GM19452 (cell line): ENCODE results near the gene IL23R.
"Not testable (repeated sequence)": the region's sequence is repeated elsewhere in the genome, so short reads cannot be mapped to it uniquely, and the experiment has no call there.

ENCODE experiments used
- ATAC-seq: cut with Tn5 transposase; IDR thresholded peaks from one replicate; pipeline ENCODE4 v1.9.1; 2021; ENCODE audit not compliant: unreplicated experiment

The IL23R gene

DNA sequence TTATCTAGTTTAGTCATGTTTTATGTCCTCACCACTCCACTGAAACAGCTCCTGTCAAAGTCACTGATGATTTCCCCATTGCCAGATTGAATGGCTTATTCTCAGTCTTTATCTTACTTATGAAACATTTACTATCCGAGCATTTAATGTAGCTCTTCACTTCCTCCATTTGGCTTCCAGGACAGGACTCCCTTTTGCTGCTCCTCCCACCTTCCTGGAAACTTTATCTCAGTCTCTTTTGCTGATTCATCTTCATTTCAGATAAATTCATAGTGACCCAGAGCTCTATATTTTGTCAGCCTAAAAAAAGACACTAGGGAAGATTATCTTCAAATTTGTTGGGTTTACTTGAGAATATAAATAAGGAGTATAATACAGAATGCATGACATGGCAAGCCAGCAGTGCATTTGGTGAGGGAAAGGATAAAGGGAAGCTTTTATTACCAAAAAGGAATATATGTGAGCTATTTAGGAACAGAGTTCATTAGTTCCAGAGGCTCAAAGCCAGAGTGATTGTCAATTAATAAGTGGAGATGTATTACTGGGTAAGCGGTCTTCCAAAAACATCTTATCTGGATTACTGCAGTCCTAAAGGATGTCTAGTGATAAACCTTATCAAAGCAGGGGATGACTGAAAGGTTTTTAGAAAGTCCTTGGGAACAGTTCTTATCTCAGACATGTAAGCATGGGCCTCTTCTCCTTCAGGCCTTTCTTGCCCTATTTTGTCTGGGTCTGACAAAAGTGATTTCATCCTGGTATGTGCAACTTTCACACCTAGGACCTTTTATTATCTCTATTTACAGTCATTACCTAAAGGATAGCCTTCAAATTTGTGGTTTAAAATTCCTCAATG, 25.6 kb downstream of the IL23R start:
- ATAC-seq = no peak

DNA sequence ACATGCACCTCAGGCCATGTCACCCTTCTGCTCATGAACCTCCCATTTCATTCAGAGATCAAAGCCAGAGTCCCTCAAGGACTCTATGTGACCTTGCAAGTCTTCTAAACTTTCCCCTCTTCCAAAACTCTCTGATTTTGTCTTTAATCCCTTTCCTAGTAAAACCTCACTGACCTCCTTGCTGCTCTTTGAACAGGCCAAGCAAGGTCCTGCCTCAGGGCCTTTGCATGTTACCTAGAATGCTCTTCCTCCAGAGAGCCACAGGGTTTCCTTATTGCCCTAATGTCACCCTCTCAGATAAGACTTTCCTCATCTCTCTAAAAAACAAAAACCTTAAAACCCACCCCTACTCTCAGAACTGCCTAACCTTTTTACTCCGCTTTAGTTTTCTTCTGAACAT, 26.6 kb downstream of the IL23R start:
- no peak for ATAC-seq

DNA sequence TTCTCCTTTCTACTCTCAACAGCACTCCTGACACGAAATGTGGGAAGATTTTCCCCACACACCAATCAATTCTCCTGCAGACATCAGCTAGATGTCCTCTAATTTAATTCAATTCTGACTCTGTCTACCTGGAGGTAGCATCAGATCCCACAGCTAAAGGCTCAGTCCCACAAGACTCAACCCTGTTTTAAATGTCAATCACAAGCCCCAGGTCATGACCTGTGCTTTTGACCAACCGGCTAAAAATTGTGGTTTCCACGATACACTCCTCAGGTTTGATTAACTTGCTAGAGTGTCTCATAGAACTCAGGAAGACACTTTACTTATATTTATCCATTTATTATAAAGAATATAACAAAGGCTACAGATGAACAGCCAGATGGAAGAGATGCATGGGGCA, 27.4 kb downstream of the IL23R start:
- ATAC-seq = no peak

DNA sequence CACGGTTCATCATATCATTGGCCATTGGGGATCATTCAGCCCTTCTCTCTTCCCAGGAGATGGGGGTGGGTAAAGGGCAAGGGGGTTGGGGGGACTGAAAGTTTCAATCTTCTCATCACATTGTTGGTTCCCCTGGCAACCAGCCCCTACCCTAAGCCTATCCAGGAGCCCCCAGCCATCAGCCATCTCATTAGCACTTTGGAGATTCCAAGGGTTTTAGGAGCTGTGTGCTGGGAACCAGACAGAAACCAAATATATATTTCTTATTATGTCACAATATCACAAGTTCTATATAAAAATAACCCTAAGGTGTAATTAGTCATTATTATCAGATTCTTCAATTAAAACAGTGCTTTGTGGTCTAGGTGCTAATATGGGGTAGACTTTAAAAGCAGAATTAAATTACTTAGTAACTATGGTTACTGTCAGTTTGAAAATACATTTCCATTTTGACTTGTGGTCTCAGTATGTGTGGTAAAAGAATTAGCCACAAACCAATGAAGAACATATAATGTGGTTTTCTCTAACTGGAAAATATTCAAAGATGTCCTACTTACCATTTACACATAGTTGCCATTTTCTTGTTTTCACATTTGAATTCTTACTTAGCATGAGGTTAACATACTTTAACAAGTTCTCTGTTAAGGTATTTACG, 28.1 kb downstream of the IL23R start:
- ATAC-seq = peak; percentile 76

DNA sequence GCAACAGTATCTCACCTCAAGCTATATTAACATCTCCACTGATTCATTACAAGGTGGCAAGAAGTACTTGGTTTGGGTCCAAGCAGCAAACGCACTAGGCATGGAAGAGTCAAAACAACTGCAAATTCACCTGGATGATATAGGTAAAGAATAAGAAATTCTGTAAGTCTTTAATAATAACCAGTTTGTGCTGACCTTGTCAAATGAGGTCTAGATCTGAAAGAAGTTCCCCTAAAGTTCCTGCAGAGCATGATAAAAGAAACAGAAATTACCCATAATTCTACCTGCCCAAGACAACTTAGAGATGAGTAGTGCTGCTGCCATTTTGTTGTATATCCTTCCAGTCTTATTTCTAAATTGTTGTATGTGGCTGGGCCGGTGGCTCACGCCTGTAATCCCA, 34.5 kb downstream of the IL23R start:
- ATAC-seq = no peak

DNA sequence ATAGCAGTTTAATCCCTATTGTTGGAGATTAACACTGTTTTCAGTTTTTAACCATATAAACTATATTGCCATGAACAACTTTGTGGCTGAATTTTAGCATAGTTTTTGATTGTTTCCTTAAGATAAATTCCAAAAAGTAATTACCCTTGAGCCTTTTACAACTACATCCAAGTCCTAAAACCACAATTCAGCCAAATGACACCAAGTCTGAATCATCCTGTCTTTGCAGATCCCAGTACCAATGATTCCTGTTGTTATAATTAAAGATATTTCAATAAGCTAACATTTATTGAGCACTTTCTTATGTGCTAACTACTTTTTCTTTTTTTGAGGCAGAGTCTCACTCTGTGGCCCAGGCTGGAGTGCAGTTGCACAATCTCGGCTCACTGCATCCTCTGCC, 35.6 kb downstream of the IL23R start:
- no peak for ATAC-seq

DNA sequence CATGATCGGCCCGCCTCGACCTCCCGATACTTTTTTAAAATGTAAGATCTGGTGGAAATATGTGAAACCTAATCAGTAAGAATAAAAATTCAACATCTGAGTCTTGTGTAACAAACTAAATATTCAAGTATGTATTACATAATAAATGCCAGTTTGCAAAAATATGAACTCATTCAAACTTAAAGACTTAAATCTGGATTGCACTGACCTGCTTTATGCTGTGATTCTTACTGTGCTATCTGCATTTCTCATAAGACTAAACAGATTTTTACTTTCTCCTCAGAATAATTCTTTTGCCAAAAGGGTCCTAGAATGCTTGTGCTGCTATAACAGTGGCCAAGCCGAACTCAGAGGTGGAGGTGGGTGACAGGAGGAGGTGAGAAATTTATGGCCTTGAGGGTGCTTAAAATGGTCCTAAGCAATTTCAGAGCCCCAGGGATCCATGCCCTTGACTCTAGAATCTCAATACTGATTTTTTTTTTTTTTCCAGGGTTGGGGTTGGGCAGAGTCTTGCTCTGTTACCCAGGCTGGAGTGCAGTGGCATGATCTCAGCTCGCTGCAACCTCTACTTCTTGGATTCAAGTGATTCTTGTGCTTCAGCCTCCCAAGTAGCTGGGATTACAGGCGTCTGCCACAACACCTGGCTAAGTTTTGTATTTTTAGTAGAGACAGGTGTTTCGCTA, 38.2 kb downstream of the IL23R start:
- ATAC-seq = no peak

DNA sequence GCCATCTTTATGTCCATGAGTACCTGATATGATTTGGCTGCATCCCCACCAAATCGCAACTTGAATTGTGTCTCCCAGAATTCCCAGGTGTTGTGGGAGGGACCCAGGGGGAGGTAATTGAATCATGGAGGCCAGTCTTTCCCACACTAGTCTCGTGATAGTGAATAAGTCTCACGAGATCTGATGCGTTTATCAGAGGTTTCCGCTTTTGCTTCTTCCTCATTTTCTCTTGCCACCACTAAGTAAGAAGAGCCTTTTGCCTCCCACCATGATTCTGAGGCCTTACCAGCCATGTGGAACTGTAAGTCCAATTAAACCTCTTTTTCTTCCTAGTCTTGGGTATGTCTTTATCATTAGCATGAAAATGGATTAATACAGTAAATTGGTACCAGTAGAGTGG, 41.1 kb downstream of the IL23R start:
- not testable (repeated sequence) for ATAC-seq

DNA sequence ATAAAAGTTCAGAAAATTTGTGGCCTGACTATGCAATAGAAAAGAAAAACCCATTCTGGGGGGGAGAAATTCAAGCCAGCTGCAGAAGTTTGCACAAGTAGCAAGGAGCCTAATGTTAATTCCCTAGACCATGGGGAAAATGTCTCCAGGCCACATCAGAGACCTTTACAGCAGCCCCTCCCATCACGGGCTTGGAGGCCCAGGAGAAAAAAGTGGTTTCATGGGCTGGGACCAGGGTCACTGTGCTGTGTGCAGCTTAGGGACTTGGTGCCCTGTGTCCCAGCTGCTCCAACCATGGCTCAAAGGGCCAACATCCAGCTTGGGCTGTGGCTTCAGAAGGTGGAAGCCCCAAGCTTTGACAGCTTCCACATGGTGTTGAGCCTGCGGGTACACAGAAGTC, 42.0 kb downstream of the IL23R start:
- ATAC-seq = no peak

DNA sequence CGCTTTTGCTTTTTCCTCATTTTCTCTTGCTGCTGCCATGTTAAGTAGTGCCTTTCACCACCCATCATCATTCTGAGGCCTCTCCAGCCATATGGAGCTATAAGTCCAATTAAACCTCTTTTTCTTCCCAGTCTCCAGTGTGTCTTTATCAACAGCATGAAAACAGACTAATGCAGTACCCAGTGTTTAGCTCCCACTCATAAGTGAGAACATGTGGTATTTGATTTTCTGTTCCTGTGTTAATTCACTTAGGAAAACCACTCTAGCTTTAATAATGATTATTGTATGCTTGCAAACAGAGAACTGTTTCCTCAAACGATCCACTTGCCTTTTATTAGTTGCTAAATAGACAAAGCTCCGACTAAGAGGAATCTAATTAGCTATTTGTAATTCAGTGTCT, 43.3 kb downstream of the IL23R start:
- ATAC-seq = no peak

DNA sequence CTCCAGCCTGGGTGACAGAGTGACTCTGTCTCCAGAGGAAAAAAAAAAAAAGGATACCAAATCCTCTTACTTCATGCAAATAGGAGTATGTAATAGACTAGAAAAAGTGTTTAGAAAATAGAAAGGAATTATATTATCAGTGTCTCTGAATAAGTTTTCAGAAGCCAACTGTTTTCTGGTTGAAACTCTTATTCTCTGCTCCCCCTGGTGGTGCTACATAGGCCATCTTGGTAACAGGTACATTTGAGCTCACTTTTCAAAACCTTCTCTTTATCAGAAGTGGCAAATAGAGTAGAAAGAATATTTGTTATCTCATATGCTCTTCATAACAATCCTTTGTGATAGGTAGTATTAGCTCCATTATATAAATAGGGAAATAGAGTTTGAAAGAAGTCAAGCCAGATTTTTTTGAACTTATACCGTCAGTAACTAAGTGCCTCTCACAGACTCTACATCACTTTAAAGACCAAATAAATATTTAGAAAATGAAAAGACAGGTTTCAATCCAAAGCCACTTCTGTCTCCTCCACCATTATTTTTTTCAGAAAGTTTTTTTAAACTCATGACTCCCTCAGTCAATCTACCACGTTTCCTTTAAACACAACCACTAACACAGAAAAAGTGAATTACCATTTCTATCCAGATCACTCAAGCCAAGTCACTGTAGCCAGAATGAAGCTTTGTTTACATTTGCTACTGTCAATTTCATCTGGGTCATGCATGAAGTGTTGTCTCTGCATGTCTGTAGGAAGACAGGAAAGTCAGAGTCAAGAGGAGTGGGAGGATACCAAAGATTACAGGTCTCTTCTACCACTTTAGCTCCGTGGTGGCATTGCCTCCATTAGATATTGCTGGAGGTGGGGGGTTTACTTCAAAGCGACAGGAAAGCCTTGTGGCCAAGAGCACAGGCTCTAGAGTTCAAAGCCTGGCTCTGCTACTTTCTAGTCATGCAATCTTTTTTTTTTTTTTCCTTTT, 45.6 kb downstream of the IL23R start:
- peak; percentile 35 for ATAC-seq

DNA sequence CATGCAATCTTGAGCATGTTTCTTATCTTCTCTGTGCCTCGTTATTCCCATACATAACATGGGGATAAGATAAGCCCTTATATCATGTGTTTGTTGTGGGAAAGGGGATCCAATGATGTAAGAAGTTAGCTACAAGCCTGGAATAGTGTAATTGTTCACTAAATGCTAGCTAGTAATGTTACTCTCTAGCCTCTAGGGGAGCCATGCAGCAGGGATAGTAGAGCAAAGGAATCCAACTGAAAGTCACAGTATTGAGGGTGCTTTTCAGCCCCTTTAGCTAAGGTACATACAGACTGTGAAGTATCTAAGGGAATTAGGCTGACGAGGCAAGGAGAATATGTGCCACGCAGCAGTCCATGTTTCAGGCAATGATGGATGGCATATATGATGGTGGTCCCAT, 46.9 kb downstream of the IL23R start:
- ATAC-seq = no peak

DNA sequence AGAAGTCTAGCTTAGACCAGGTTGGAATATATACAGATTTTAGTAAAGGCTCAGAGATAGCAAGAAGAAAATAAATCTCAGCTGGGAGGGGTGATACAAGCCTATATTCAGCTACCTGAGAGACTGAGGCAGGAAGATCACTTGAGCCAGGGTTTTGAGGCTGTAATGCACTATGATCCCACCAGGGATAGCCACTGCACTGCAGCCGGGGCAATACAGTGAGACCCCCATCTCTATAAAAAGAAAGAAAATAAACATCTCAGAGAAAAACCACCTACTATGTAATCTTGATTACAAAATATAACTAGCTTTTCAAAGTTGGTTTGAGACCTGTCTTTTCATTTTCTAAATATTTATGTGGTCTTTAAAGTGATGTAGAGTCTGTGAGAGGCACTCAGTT, 47.7 kb downstream of the IL23R start:
- no peak for ATAC-seq

DNA sequence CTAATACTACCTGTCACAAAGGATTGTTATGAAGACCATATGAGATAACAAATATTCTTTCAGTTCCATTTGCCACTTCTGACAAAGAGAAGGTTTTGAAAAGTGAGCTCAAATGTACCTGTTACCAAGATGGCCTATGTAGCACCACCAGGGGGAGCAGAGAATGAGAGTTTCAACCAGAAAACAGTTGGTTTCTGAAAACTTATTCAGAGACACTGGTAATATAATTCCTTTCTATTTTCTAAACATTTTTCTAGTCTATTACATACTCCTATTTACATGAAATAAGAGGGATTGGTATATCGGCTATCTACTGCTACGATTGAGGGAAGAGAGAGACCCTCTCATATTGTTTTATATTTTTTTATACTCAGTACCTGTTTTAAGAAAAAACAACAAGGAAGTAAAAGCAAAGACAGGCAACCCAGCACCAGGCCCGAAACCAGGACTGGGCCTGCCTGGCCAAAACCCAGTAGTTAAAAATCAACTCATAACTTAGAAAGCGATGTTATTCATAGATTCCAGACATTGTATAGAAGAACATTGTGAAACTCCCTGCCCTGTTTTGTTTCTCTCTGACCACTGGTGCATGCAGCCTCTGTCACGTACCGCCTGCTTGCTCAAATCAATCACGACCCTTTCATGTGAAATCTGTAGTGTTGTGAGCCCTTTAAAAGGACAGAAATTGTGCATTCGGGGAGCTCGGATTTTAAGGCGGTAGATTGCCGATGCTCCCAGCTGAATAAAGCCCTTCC, 48.3 kb downstream of the IL23R start:
- ATAC-seq = peak; percentile 80

DNA sequence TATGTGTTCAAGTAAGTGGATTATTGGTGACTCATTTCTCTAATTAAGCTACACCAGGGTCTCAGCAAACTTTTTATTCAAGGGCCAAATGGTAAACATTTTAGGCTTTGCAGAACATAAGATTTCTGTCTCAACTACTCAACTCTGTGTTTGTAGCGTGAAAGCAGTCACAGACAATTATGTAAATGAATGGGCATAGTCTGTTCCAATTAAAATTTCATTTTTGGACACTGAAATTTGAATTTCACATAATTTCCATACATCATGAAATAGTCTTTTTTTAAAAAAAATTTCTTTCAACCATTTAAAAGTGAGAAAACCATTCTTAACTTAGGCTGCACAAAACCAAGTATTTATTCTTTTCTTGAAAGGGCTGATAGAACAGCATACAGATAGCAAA, 50.1 kb downstream of the IL23R start:
- no peak for ATAC-seq

DNA sequence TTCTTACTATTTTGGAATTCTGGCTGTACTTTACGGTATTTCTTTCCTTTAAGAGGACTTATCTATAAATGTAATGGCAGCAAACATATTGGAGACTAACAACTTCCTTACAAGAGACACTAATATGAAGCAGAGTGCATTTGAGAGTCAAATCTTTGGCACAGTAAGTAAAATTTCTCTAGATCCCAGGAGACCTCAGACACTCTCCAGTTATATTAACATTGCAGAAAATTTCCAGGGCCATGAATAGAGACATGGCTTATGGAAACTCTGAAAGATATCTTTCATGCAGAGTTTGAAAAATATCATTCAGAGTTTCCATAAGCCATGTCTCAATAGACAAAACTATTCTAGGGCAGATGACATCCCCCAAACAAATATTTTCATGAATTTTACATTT, 51.2 kb downstream of the IL23R start:
- ATAC-seq = no peak

DNA sequence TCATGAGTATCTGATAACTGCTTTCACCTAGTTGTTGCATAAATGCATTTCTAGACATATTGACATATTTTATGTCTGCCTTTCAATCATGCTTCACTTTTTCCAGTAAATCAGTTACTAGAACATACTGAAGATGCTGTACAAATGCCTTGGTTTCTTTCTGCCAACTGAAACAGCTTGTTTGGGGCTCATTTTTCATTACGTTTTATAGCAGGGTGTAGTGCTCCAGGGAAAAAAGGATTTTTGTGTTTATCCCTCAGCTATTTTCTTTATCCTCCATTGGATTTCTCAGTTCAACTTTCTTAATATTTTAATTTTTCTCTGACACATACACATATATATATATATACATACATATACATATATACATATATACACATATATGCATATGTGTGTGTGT, 51.7 kb downstream of the IL23R start:
- ATAC-seq = no peak

DNA sequence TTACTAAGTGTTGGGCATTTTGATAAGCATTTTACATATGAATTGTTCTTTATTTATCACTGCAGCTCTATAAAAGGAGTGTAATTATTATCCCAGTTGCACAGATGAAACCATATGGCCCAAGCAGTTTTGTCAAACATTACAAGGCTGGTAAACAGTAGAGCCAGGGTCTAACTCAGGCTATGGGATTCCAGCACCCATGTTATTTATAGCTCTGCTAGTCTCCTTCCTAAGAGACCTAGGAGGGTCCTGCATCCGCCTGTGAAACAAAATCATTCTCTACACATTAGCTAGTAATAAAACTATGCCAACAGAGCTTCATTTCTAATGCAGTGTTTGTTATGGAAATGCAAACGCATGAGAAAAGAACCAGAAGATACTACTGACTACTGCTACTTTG, 58.6 kb downstream of the IL23R start:
- no peak for ATAC-seq

DNA sequence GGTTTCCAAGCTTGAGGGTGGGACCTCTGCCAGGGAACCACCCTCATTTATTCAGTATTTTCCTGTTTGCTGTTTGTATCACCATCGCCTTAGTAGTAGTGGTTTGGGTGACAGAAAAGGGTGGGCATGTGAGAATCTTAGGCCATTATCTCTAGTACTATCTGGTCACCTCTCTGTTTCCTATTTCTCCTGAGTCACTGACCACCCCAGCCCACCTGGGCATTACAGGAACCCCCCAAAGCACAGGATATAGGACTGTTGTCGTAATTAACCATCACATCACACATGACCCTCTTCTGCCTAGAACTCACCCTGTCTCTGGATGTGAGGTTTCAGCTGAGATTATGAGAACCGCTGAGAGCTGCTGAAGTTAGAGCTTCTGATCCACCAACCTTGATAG, 60.4 kb downstream of the IL23R start:
- ATAC-seq = no peak

DNA sequence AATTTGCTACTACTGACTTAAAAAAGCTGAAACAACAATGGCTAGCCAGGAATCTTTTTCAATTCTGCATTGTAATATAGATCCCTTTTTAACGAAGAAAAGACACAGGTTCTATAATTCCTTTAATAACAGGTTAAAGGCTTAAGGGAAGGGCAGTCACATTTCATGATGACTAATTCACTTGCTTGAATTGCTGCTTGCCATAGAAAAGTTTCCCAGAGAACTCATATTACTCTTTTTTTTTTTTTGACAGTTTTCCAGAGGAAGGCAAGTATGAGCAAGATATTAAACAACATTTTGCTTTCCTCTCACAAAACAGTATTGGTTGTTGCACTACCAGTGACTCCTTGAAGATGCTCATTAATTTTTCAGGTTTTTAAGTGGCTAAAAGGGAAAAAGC, 60.9 kb downstream of the IL23R start:
- ATAC-seq = no peak
